ENCODE data around the gene OVOL2. TPM values are rescaled to one million over a fixed set of nuclear protein-coding genes. Genes with fewer than 3 reads are reported as not detected.

Gene OVOL2
- total RNA-seq, 2 experiments from 2014 or later = not detected

DNA sequence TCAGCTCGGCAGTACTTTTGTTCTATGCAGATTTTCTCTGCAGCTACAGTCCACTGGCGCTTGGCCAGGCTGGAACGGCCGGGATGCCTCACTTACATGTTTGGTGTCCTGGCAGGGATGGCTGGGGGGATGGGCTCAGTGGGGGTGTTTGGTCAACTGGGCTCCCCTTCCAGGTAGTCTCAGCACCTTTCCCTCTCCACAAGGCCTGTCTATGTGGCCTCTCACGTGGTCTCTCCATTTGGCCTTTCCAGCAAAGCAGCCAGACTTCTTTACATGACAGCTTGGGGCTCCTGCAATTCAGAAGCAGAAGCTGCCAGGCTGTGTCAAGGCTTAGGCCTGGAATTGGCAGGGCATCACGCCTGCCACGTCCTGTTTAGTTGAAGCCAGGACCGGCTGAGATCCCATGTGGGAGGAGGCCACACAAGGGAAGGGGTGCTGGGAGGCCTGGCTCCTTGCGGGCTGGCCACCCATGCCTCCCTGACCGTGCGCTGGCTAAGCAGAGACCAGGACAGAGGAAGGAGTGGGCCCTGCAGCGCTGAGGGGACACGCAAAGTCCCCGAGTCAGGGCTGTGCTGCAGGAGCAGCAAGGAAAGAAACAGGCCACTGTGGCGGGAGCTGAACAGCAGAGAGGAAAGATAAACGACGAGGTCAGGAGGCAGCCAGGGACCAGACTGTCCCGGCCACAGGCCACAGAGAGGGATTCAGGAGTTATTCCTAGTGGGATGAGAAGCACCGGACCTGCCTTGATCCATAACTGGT, 50.0 kb downstream of the OVOL2 start:
- intact Hi-C loops (cut with DNase I, micrococcal nuclease) = no loop called here
- Histone ChIP-seq H3K36me3 (ENCODE audit: insufficient read depth, low read length) (no peaks in the 10 kb centered on the region), H3K27ac (ENCODE audit: low read depth in 1 of 2, low read length in 2 of 2) (no peak overlapping the region), H3K27me3 (ENCODE audit: control insufficient read depth in 1 of 2, insufficient read depth in 2 of 2, low read length in 2 of 2) (no peaks in the 10 kb centered on the region), H3K9me3 (ENCODE audit: control insufficient read depth in 1 of 2, insufficient read depth in 1 of 2, low read length in 2 of 2) (no peaks in the 10 kb centered on the region), H3K4me3 (ENCODE audit: low read length) (no peak overlapping the region), H3K4me1 (ENCODE audit: insufficient read depth, low read length) (no peaks in the 10 kb centered on the region)
- H3K4me1 Mint-ChIP-seq (ENCODE audit: low read depth) = no peaks in the 10 kb centered on the region
- DNase-seq (no peak), ATAC-seq (ENCODE audit: poor library complexity) (no peak)
- no peaks in the 10 kb centered on the region for H3K36me3 Mint-ChIP-seq (ENCODE audit: low read depth)
- no peak overlapping the region for H3K4me3 Mint-ChIP-seq
- TF ChIP-seq, protein P1, sequence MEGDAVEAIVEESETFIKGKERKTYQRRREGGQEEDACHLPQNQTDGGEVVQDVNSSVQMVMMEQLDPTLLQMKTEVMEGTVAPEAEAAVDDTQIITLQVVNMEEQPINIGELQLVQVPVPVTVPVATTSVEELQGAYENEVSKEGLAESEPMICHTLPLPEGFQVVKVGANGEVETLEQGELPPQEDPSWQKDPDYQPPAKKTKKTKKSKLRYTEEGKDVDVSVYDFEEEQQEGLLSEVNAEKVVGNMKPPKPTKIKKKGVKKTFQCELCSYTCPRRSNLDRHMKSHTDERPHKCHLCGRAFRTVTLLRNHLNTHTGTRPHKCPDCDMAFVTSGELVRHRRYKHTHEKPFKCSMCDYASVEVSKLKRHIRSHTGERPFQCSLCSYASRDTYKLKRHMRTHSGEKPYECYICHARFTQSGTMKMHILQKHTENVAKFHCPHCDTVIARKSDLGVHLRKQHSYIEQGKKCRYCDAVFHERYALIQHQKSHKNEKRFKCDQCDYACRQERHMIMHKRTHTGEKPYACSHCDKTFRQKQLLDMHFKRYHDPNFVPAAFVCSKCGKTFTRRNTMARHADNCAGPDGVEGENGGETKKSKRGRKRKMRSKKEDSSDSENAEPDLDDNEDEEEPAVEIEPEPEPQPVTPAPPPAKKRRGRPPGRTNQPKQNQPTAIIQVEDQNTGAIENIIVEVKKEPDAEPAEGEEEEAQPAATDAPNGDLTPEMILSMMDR (IDR thresholded peaks at IDR 0.05) = no peak
- no peaks in the 10 kb centered on the region for H3K9me3 Mint-ChIP-seq
- ChIA-PET CTCF (no interaction called here), POLR2A (no interaction called here)
- H3K27ac Mint-ChIP-seq = no peak overlapping the region
- peaks cover 6% of the 10 kb centered on the region for H3K27me3 Mint-ChIP-seq

DNA sequence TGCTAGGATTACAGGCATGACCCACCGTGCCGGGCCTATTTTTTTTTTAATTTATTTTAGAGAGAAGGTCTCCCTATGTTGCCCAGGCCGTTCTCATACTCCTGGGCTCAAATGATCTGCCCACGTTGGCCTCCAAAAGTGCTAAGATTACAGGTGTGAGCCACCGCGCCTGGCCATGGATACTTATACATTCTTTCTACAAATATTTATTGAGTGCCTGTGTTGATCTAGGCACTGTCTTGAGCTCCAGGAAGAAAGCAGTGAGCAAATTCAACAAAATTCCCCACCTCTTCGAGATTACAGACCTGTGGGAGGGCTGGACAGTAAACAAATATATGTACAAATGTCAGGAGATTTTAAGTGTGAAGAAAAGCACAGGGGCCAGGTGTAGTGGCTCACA, 51.0 kb downstream of the OVOL2 start:
- ATAC-seq (ENCODE audit: poor library complexity) (no peak), DNase-seq (no peak)
- H3K9me3 Mint-ChIP-seq = no peaks in the 10 kb centered on the region
- H3K36me3 Mint-ChIP-seq (ENCODE audit: low read depth) = no peaks in the 10 kb centered on the region
- ChIA-PET CTCF (no interaction called here), POLR2A (no interaction called here)
- H3K27me3 Mint-ChIP-seq = peaks cover 6% of the 10 kb centered on the region
- Histone ChIP-seq H3K4me3 (ENCODE audit: low read length) (no peak overlapping the region), H3K9me3 (ENCODE audit: control insufficient read depth in 1 of 2, insufficient read depth in 1 of 2, low read length in 2 of 2) (no peaks in the 10 kb centered on the region), H3K27ac (ENCODE audit: low read depth in 1 of 2, low read length in 2 of 2) (no peak overlapping the region), H3K36me3 (ENCODE audit: insufficient read depth, low read length) (no peaks in the 10 kb centered on the region), H3K4me1 (ENCODE audit: insufficient read depth, low read length) (no peaks in the 10 kb centered on the region), H3K27me3 (ENCODE audit: control insufficient read depth in 1 of 2, insufficient read depth in 2 of 2, low read length in 2 of 2) (no peaks in the 10 kb centered on the region)
- H3K4me3 Mint-ChIP-seq = no peak overlapping the region
- intact Hi-C loops (cut with DNase I, micrococcal nuclease) = no loop called here
- H3K4me1 Mint-ChIP-seq (ENCODE audit: low read depth) = no peaks in the 10 kb centered on the region
- TF ChIP-seq, protein P1 (IDR thresholded peaks at IDR 0.05) = no peak
- H3K27ac Mint-ChIP-seq = no peak overlapping the region

DNA sequence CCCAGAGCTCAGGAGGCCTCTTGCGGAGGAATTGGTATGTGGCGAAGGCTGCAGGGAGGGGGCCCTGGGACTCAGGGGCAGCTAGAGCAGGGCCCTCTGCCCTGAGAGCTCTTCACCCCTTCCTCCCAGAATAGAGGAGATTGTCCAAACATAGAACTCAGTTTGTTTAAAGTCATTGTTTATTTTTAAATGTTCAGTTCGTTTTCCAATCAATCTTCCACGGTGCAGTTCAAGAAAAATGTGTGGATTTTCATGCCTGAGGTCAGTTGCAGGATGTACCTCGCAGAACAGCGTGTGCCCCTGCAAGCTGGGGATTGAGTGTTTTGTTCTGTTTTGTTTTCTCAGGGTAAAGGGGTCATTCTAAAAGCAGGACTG, 51.7 kb downstream of the OVOL2 start:
- Histone ChIP-seq H3K36me3 (ENCODE audit: insufficient read depth, low read length) (no peaks in the 10 kb centered on the region), H3K9me3 (ENCODE audit: control insufficient read depth in 1 of 2, insufficient read depth in 1 of 2, low read length in 2 of 2) (no peaks in the 10 kb centered on the region), H3K27me3 (ENCODE audit: control insufficient read depth in 1 of 2, insufficient read depth in 2 of 2, low read length in 2 of 2) (no peaks in the 10 kb centered on the region), H3K4me1 (ENCODE audit: insufficient read depth, low read length) (no peaks in the 10 kb centered on the region), H3K27ac (ENCODE audit: low read depth in 1 of 2, low read length in 2 of 2) (no peak overlapping the region), H3K4me3 (ENCODE audit: low read length) (no peak overlapping the region)
- intact Hi-C loops (cut with DNase I, micrococcal nuclease) = no loop called here
- H3K36me3 Mint-ChIP-seq (ENCODE audit: low read depth) = no peaks in the 10 kb centered on the region
- TF ChIP-seq, protein P1 (IDR thresholded peaks at IDR 0.05) = no peak
- H3K27ac Mint-ChIP-seq = no peak overlapping the region
- CTCF ChIA-PET = no interaction called here
- no peaks in the 10 kb centered on the region for H3K9me3 Mint-ChIP-seq
- ATAC-seq (ENCODE audit: poor library complexity) = no peak
- no peak overlapping the region for H3K4me3 Mint-ChIP-seq
- POLR2A ChIA-PET = no interaction called here
- H3K4me1 Mint-ChIP-seq (ENCODE audit: low read depth) = no peaks in the 10 kb centered on the region
- DNase-seq = no peak
- H3K27me3 Mint-ChIP-seq = peaks cover 1% of the 10 kb centered on the region

Data from CD4-positive, alpha-beta T cell (primary cell).